ENCODE results near the gene PIGN. TPM values are rescaled to one million over a fixed set of nuclear protein-coding genes. Genes with fewer than 3 reads are reported as not detected.

The PIGN gene
- total RNA-seq, 3 donors from 2014 or later: 29.5 to 40.4 (median 36.3) TPM

DNA sequence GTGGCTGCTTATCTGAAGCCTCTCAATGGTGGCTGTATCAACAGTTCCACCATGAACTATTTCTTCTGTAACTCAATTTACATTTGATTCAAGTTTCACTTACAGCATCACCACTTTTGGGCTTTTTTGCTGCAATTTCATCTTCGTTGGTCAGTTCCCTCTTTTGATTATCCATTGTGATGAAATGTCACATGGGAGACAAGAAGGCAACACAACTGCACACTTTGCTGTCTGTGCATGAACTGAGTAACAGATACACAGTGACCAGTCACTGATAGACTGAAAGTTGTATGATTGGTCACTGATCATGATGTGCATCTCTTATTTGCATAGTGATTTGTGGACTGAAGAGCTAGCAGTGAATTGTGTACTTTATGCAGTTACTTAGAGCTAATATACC, 163.3 kb downstream of the PIGN start:
- no peak for DNase-seq
- TF ChIP-seq, protein P1, sequence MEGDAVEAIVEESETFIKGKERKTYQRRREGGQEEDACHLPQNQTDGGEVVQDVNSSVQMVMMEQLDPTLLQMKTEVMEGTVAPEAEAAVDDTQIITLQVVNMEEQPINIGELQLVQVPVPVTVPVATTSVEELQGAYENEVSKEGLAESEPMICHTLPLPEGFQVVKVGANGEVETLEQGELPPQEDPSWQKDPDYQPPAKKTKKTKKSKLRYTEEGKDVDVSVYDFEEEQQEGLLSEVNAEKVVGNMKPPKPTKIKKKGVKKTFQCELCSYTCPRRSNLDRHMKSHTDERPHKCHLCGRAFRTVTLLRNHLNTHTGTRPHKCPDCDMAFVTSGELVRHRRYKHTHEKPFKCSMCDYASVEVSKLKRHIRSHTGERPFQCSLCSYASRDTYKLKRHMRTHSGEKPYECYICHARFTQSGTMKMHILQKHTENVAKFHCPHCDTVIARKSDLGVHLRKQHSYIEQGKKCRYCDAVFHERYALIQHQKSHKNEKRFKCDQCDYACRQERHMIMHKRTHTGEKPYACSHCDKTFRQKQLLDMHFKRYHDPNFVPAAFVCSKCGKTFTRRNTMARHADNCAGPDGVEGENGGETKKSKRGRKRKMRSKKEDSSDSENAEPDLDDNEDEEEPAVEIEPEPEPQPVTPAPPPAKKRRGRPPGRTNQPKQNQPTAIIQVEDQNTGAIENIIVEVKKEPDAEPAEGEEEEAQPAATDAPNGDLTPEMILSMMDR (IDR thresholded peaks at IDR 0.05): no peak
- no peak overlapping the region for H3K4me3 ChIP-seq

DNA sequence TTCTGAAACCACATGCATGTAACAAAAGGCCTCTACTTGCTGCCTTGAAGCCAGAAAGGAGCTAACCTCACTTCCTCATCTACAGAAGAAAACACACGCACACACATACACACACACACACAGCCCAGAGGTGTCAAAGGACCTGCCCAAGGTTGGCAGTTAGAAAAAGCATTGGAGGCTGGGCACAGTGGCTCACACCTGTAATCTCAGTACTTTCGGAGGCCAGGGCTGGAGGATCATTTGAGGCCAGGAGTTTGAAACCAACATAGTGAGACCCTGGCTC, 168.2 kb downstream of the PIGN start:
- Histone ChIP-seq H3K9me3 (no peaks in the 10 kb centered on the region), H3K36me3 (ENCODE audit: low read depth) (no peaks in the 10 kb centered on the region), H3K4me1 (ENCODE audit: low read depth) (no peaks in the 10 kb centered on the region), H3K4me3 (no peak overlapping the region)
- intact Hi-C loops (cut with DNase I, micrococcal nuclease): no loop called here
- DNase-seq: no peak
- TF ChIP-seq, protein P1 (IDR thresholded peaks at IDR 0.05): no peak
- no peak for ATAC-seq

More for the DNA sequence above, 163.3 kb downstream of the PIGN start:
- no peak for ATAC-seq
- no peaks in the 10 kb centered on the region for H3K36me3 ChIP-seq (ENCODE audit: low read depth)
- no peaks in the 10 kb centered on the region for H3K9me3 ChIP-seq
- no peaks in the 10 kb centered on the region for H3K4me1 ChIP-seq (ENCODE audit: low read depth)
- intact Hi-C loops (cut with DNase I, micrococcal nuclease): no loop called here

DNA sequence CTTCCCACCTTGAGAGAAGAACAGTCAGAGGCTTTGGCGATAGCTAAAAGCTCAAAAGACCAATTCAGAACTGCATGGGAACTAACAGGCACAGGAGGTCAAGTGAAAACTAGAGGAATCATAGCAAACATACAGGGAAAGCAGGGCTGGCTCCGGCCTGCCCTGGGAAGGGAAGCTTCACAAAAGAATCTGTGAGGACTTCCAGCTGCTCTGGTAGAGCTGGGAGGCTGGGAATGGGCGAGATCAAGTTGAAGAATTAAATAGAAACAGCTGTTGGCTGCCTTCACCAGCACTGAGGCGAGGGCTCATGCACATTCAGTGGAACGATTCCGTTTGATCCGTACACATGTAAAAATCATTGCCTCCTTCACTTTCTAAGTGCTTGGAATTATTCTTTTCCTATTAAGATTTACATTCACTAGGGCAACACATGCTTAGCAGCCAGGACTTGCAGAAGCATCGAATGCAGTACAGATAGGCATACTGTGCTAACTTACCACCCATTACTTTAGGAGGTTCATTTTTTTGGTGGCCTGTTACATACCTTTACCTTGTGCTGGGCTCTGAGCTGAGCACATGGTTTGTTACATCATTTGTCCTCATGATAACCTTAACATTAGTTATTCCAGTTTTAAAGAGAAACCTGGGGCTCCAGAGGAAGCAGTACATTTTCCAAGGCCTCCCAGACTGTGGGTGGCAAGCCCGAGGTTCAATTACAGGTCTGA, 168.7 kb downstream of the PIGN start:
- H3K4me1 ChIP-seq (ENCODE audit: low read depth): no peaks in the 10 kb centered on the region
- no peaks in the 10 kb centered on the region for H3K9me3 ChIP-seq
- DNase-seq (peak in 2 of 3 donors; percentile 25 to 27), ATAC-seq (peak; percentile 45)
- intact Hi-C loops (cut with DNase I, micrococcal nuclease): no loop called here
- TF ChIP-seq, protein P1 (IDR thresholded peaks at IDR 0.05): no peak
- H3K36me3 ChIP-seq (ENCODE audit: low read depth): no peaks in the 10 kb centered on the region
- no peak overlapping the region for H3K4me3 ChIP-seq

DNA sequence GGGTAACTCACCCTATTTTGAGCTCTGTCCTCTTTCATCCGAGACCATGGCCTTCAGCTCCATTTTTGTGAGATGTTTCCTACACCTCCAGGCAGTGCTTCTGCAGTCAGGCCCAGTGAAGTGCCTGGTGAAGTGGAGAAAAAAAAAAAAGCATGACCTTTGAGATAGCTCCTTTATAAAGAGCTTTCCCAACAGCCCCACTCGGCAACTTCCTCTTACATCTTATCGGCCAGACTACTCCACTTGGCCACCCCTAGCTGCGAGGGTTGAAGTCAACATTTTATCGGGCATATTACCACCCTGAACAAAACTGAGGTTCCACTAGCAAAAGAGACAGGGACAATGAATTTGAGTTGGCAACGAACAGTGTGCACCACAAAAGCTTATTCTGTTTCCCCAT, 169.2 kb downstream of the PIGN start:
- H3K36me3 ChIP-seq (ENCODE audit: low read depth): no peaks in the 10 kb centered on the region
- no peak for ATAC-seq
- H3K9me3 ChIP-seq: no peaks in the 10 kb centered on the region
- TF ChIP-seq, protein P1 (IDR thresholded peaks at IDR 0.05): no peak
- no peaks in the 10 kb centered on the region for H3K4me1 ChIP-seq (ENCODE audit: low read depth)
- no peak for DNase-seq
- no peak overlapping the region for H3K4me3 ChIP-seq
- intact Hi-C loops (cut with DNase I, micrococcal nuclease): no loop called here

DNA sequence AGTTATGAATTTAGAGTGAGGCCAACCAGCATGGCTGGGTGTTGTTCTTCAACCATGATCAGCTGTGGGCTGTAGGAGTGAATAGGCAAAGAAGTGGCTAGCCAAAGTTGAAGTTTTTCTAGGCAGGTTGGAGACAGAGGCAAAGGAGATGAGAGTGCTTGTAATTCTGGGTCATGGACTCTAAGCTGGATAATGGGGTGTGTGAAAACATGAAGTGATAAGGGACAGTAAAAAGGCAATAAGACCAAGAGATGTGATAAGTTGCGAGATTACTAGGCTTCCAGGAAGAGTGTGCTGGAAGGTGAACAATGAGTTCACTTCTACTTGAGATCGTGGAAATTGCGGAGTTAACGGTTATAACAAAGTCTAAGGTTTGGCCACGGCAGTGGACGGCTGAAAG, 175.4 kb downstream of the PIGN start:
- Histone ChIP-seq H3K4me3 (no peak overlapping the region), H3K4me1 (ENCODE audit: low read depth) (no peaks in the 10 kb centered on the region), H3K36me3 (ENCODE audit: low read depth) (no peaks in the 10 kb centered on the region), H3K9me3 (no peaks in the 10 kb centered on the region)
- intact Hi-C loops (cut with DNase I, micrococcal nuclease): no loop called here
- ATAC-seq (no peak), DNase-seq (no peak)
- TF ChIP-seq, protein P1 (IDR thresholded peaks at IDR 0.05): no peak

DNA sequence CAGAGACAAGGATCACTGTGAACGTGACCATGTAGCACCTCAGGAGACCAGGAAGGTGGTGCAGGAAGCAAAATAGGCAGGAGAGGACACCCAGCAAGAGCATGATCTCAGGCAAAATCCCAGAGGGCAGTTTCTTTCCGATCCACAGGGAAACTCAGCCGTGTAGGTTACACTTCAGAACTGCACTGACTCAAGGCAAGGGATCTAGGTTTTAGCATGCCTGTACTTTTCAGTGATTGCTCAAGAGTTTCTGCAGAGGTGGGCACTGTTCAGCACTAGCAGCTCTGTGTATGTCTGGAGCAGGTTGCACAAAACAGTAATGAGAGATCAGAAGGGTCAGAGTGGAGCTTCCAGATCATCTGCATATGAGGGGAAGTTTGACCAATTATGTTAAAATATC, 177.3 kb downstream of the PIGN start:
- Histone ChIP-seq H3K9me3 (no peaks in the 10 kb centered on the region), H3K4me3 (no peak overlapping the region), H3K4me1 (ENCODE audit: low read depth) (no peaks in the 10 kb centered on the region), H3K36me3 (ENCODE audit: low read depth) (no peaks in the 10 kb centered on the region)
- intact Hi-C loops (cut with DNase I, micrococcal nuclease): no loop called here
- TF ChIP-seq, protein P1 (IDR thresholded peaks at IDR 0.05): no peak
- no peak for ATAC-seq
- DNase-seq: no peak
